HG03457 (cell line): Measurements from ENCODE around the gene KAZN.

Source experiments
- ATAC-seq: cut with Tn5 transposase; IDR thresholded peaks from one replicate; pipeline ENCODE4 v1.9.1; 2021; ENCODE audit warnings: moderate number of reproducible peaks; ENCODE audit not compliant: unreplicated experiment

Gene KAZN

GRCh38 chr1:14875524-14876509 lies 277.3 kb downstream of the KAZN start:
- no peak for ATAC-seq

- ATAC-seq = no peak
These were observed 278.3 kb downstream of the KAZN start for GRCh38 chr1:14876747-14877146.

GRCh38 chr1:14877224-14877623 lies 278.7 kb downstream of the KAZN start:
- no peak for ATAC-seq

- no peak for ATAC-seq
These were observed 279.6 kb downstream of the KAZN start for GRCh38 chr1:14878124-14878523.

GRCh38 chr1:14878951-14879350 lies 280.5 kb downstream of the KAZN start:
- no peak for ATAC-seq

- no peak for ATAC-seq
These were observed 282.2 kb downstream of the KAZN start for GRCh38 chr1:14880456-14881316.

- peak; percentile 59 for ATAC-seq
These were observed 283.5 kb downstream of the KAZN start for GRCh38 chr1:14881775-14882672.

GRCh38 chr1:14884614-14885175 lies 286.2 kb downstream of the KAZN start:
- no peak for ATAC-seq

GRCh38 chr1:14887044-14887566 lies 288.6 kb downstream of the KAZN start:
- no peak for ATAC-seq

GRCh38 chr1:14887764-14888350 lies 289.4 kb downstream of the KAZN start:
- no peak for ATAC-seq

- no peak for ATAC-seq
These were observed 289.9 kb downstream of the KAZN start for GRCh38 chr1:14888374-14888773.

- ATAC-seq = no peak
These were observed 291.4 kb downstream of the KAZN start for GRCh38 chr1:14889825-14890440.

GRCh38 chr1:14891991-14892390 lies 293.5 kb downstream of the KAZN start:
- ATAC-seq = no peak

- no peak for ATAC-seq
These were observed 296.5 kb downstream of the KAZN start for GRCh38 chr1:14894811-14895560.

- no peak for ATAC-seq
These were observed 297.2 kb downstream of the KAZN start for GRCh38 chr1:14895727-14896126.

- ATAC-seq = no peak
These were observed 298.0 kb downstream of the KAZN start for GRCh38 chr1:14896381-14897079.

GRCh38 chr1:14897080-14897449 lies 298.6 kb downstream of the KAZN start:
- no peak for ATAC-seq

GRCh38 chr1:14897547-14897946 lies 299.1 kb downstream of the KAZN start:
- no peak for ATAC-seq
